HEK293 (cell line): Measurements from ENCODE around the gene MCM7.

ENCODE experiments used
- FEZF1 ChIP-seq: fragments of 450-650 bp; formaldehyde crosslinking; IDR thresholded peaks from 2 replicates; pipeline ENCODE4 v1.5.1; 2016; ENCODE audit warnings: missing biosample characterization, missing genetic modification characterization
- KLF8 ChIP-seq: fragments of 450-650 bp; formaldehyde crosslinking; IDR thresholded peaks from 2 replicates; pipeline ENCODE4 v1.5.1; 2016; ENCODE audit warnings: missing biosample characterization, missing genetic modification characterization
- KLF9 ChIP-seq: fragments of 450-650 bp; formaldehyde crosslinking; IDR thresholded peaks from 2 replicates; pipeline ENCODE4 v1.5.1; 2016; ENCODE audit warnings: missing biosample characterization, missing genetic modification characterization, low read depth
- SCRT1 ChIP-seq: fragments of 450-650 bp; formaldehyde crosslinking; IDR thresholded peaks from 2 replicates; pipeline ENCODE4 v1.5.1; 2016; ENCODE audit warnings: missing biosample characterization, missing genetic modification characterization, borderline replicate concordance
- SP7 ChIP-seq: fragments of 450-650 bp; formaldehyde crosslinking; IDR thresholded peaks from 2 replicates; pipeline ENCODE4 v1.5.1; 2016; ENCODE audit warnings: missing biosample characterization, missing genetic modification characterization
- TCF7L2 ChIP-seq: IDR thresholded peaks from 2 replicates; pipeline ENCODE4 v1.6.1; 2011; ENCODE audit warnings: low read depth, mild to moderate bottlenecking, inconsistent platforms, low read length, moderate library complexity, borderline replicate concordance
- YY1 ChIP-seq: fragments of 450-650 bp; formaldehyde crosslinking; IDR thresholded peaks from 2 replicates; pipeline ENCODE4 v1.5.1; 2018; ENCODE audit warnings: missing biosample characterization, missing genetic modification characterization
- ZBTB20 ChIP-seq: fragments of 450-650 bp; formaldehyde crosslinking; IDR thresholded peaks from 2 replicates; pipeline ENCODE4 v1.5.1; 2016; ENCODE audit warnings: missing biosample characterization, missing genetic modification characterization
- ZBTB7A ChIP-seq: fragments of 450-650 bp; formaldehyde crosslinking; IDR thresholded peaks from 2 replicates; pipeline ENCODE4 v1.5.1; 2016; ENCODE audit warnings: low read depth, missing biosample characterization, missing genetic modification characterization
- ZBTB8A ChIP-seq: fragments of 450-650 bp; formaldehyde crosslinking; IDR thresholded peaks from 2 replicates; pipeline ENCODE4 v1.5.1; 2016; ENCODE audit warnings: missing biosample characterization, missing genetic modification characterization
- ZIC2 ChIP-seq: fragments of 450-650 bp; formaldehyde crosslinking; IDR thresholded peaks from 2 replicates; pipeline ENCODE4 v1.5.1; 2016; ENCODE audit warnings: missing biosample characterization, missing genetic modification characterization
- ZNF112 ChIP-seq: fragments of 450-650 bp; formaldehyde crosslinking; IDR thresholded peaks from 2 replicates; pipeline ENCODE4 v1.5.0; 2017; ENCODE audit warnings: missing biosample characterization, missing genetic modification characterization
- ZNF155 ChIP-seq: fragments of 450-650 bp; formaldehyde crosslinking; IDR thresholded peaks from 2 replicates; pipeline ENCODE4 v1.5.1; 2016; ENCODE audit warnings: missing biosample characterization, missing genetic modification characterization
- ZNF174 ChIP-seq: fragments of 450-650 bp; formaldehyde crosslinking; IDR thresholded peaks from 2 replicates; pipeline ENCODE4 v1.5.0; 2017; ENCODE audit warnings: missing biosample characterization, mild to moderate bottlenecking, missing genetic modification characterization
- ZNF184 ChIP-seq: fragments of 450-650 bp; IDR thresholded peaks from 2 replicates; pipeline ENCODE4 v1.5.1; 2018; ENCODE audit warnings: missing biosample characterization, mild to moderate bottlenecking, missing genetic modification characterization
- ZNF214 ChIP-seq: fragments of 450-650 bp; formaldehyde crosslinking; IDR thresholded peaks from 2 replicates; pipeline ENCODE4 v1.5.1; 2017; ENCODE audit warnings: missing biosample characterization, mild to moderate bottlenecking, missing genetic modification characterization, borderline replicate concordance
- ZNF221 ChIP-seq: fragments of 450-650 bp; formaldehyde crosslinking; IDR thresholded peaks from 2 replicates; pipeline ENCODE4 v1.5.1; 2017; ENCODE audit warnings: missing biosample characterization, missing genetic modification characterization, borderline replicate concordance
- ZNF324 ChIP-seq: fragments of 450-650 bp; formaldehyde crosslinking; IDR thresholded peaks from 2 replicates; pipeline ENCODE4 v1.5.1; 2016; ENCODE audit warnings: missing biosample characterization, missing genetic modification characterization
- ZNF366 ChIP-seq: fragments of 450-650 bp; formaldehyde crosslinking; conservative IDR thresholded peaks from 2 replicates; pipeline ENCODE4 v1.5.1; 2016; ENCODE audit warnings: missing biosample characterization, missing genetic modification characterization
- ZNF37A ChIP-seq: fragments of 450-650 bp; IDR thresholded peaks from 2 replicates; pipeline ENCODE4 v1.5.1; 2018; ENCODE audit warnings: missing biosample characterization, missing genetic modification characterization
- ZNF394 ChIP-seq: fragments of 450-650 bp; formaldehyde crosslinking; IDR thresholded peaks from 2 replicates; pipeline ENCODE4 v1.5.1; 2016; ENCODE audit warnings: missing biosample characterization, missing genetic modification characterization, mild to moderate bottlenecking, moderate library complexity, borderline replicate concordance
- ZNF48 ChIP-seq: fragments of 450-650 bp; formaldehyde crosslinking; IDR thresholded peaks from 2 replicates; pipeline ENCODE4 v1.5.1; 2016; ENCODE audit warnings: missing biosample characterization, missing genetic modification characterization
- ZNF549 ChIP-seq: fragments of 450-650 bp; IDR thresholded peaks from 2 replicates; pipeline ENCODE4 v1.5.1; 2018; ENCODE audit warnings: missing biosample characterization, missing genetic modification characterization, mild to moderate bottlenecking, inconsistent platforms, moderate library complexity
- ZNF555 ChIP-seq: fragments of 450-650 bp; formaldehyde crosslinking; conservative IDR thresholded peaks from 2 replicates; pipeline ENCODE4 v1.5.1; 2017; ENCODE audit warnings: missing biosample characterization, mild to moderate bottlenecking, missing genetic modification characterization, inconsistent platforms
- ZNF585B ChIP-seq: fragments of 450-650 bp; formaldehyde crosslinking; IDR thresholded peaks from 2 replicates; pipeline ENCODE4 v1.5.1; 2016; ENCODE audit warnings: missing biosample characterization, missing genetic modification characterization
- ZNF621 ChIP-seq: fragments of 450-650 bp; formaldehyde crosslinking; IDR thresholded peaks from 2 replicates; pipeline ENCODE4 v1.5.1; 2017; ENCODE audit warnings: missing biosample characterization, missing genetic modification characterization
- ZNF626 ChIP-seq: fragments of 450-650 bp; sonication (Bioruptor Pico); formaldehyde crosslinking; IDR thresholded peaks from 2 replicates; pipeline ENCODE4 v1.5.1; 2018; ENCODE audit warnings: missing biosample characterization, missing genetic modification characterization, inconsistent platforms
- ZNF658 ChIP-seq: fragments of 450-650 bp; formaldehyde crosslinking; IDR thresholded peaks from 2 replicates; pipeline ENCODE4; 2016; ENCODE audit warnings: missing biosample characterization, missing genetic modification characterization
- ZNF660 ChIP-seq: fragments of 450-650 bp; IDR thresholded peaks from 2 replicates; pipeline ENCODE4 v1.5.1; 2018; ENCODE audit warnings: missing biosample characterization, mild to moderate bottlenecking, missing genetic modification characterization
- ZNF747 ChIP-seq: fragments of 450-650 bp; formaldehyde crosslinking; IDR thresholded peaks from 2 replicates; pipeline ENCODE4 v1.5.1; 2016; ENCODE audit warnings: missing biosample characterization, missing genetic modification characterization
- ZNF76 ChIP-seq: fragments of 450-650 bp; formaldehyde crosslinking; IDR thresholded peaks from 2 replicates; pipeline ENCODE4; 2016; ENCODE audit warnings: low read depth, missing biosample characterization, missing genetic modification characterization, borderline replicate concordance
- ZNF777 ChIP-seq: fragments of 450-650 bp; formaldehyde crosslinking; IDR thresholded peaks from 2 replicates; pipeline ENCODE4 v1.5.1; 2017; ENCODE audit warnings: missing biosample characterization, missing genetic modification characterization, borderline replicate concordance
- ZNF791 ChIP-seq: fragments of 450-650 bp; formaldehyde crosslinking; IDR thresholded peaks from 2 replicates; pipeline ENCODE4 v1.5.1; 2016; ENCODE audit warnings: missing biosample characterization, missing genetic modification characterization
- ZSCAN16 ChIP-seq: fragments of 450-650 bp; formaldehyde crosslinking; IDR thresholded peaks from 2 replicates; pipeline ENCODE4 v1.5.1; 2016; ENCODE audit warnings: missing biosample characterization, missing genetic modification characterization
- TF ChIP-seq, protein P1 (sequence below): fragments of 450-650 bp; formaldehyde crosslinking; IDR thresholded peaks from 2 replicates; pipeline ENCODE4 v1.5.1; 2016; ENCODE audit warnings: missing biosample characterization, missing genetic modification characterization
- TF ChIP-seq, protein P2 (sequence below): fragments of 450-650 bp; formaldehyde crosslinking; IDR thresholded peaks from 2 replicates; pipeline ENCODE4 v1.5.1; 2016; ENCODE audit warnings: missing biosample characterization, missing genetic modification characterization
- TF ChIP-seq, protein P3 (sequence below): fragments of 450-650 bp; formaldehyde crosslinking; IDR thresholded peaks from 2 replicates; pipeline ENCODE4 v1.5.1; 2017; ENCODE audit warnings: missing biosample characterization, missing genetic modification characterization

The MCM7 gene

DNA sequence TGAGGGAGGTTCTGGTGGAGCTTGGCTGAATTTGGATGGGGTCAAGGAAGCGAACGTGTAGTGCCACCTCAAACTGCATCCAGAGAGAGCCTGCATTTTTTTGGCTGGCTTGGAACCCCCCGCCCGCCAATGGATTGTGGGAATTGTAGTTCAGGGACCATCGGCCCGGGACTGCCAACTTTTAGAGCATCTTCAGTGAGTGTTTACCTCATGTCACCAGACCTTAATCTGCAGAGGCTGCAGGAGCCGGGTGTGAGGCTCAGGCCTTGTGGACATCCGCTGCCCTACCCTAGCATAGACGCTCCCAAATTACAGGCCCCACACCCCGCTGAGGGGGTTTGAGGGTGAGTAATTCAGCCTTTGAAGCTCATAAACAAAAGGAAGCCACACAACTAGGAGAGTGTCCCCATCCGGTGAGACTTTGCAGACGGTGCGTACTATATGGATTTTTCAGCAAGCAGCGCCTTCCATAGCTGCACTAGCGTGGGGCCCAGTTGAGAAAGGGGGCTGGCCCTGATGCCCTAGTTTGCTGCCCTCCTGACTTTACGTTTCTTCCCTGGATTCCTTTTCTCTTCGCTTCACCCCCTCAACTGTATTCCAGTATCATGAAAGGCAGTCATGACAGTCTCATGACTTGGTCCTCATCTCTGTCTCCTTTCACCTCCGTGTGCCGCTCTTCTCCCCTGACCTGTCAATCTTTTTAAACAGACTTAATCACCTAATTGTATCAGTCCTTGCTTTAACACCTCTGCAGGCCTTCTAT, 19.0 kb upstream of the MCM7 start (continued):
- TF ChIP-seq, protein P1, sequence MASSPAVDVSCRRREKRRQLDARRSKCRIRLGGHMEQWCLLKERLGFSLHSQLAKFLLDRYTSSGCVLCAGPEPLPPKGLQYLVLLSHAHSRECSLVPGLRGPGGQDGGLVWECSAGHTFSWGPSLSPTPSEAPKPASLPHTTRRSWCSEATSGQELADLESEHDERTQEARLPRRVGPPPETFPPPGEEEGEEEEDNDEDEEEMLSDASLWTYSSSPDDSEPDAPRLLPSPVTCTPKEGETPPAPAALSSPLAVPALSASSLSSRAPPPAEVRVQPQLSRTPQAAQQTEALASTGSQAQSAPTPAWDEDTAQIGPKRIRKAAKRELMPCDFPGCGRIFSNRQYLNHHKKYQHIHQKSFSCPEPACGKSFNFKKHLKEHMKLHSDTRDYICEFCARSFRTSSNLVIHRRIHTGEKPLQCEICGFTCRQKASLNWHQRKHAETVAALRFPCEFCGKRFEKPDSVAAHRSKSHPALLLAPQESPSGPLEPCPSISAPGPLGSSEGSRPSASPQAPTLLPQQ (tag by site-specific recombination): peak; percentile 47
- TF ChIP-seq ZNF660 (tag by site-specific recombination) (peak; percentile 45; the same call in 1 of the 2 replicates), KLF9 (peak; percentile 64), ZNF174 (tag by site-specific recombination) (no peak), KLF8 (peak; percentile 75), ZNF394 (tag by site-specific recombination) (0 out of 2 replicates have a peak, but pooled peaks have one; percentile 52), ZNF585B (tag by site-specific recombination) (no peak), ZNF747 (tag by site-specific recombination) (no peak), ZSCAN16 (tag by site-specific recombination) (no peak), ZNF791 (tag by site-specific recombination) (no peak), FEZF1 (tag by site-specific recombination) (no peak), ZNF324 (tag by site-specific recombination) (0 out of 2 replicates have a peak, but pooled peaks have one; percentile 16), TCF7L2 (0 out of 2 replicates have a peak, but pooled peaks have one; percentile 27), ZNF777 (0 out of 2 replicates have a peak, but pooled peaks have one; percentile 34), ZNF37A (tag by site-specific recombination) (no peak), ZNF549 (tag by site-specific recombination) (no peak), ZBTB8A (tag by site-specific recombination) (no peak; the same call in 1 of the 2 replicates), ZNF621 (tag by site-specific recombination) (no peak), ZNF221 (tag by site-specific recombination) (no peak), ZBTB7A (no peak), ZNF155 (tag by site-specific recombination) (no peak), ZNF658 (tag by site-specific recombination) (no peak), ZNF184 (tag by site-specific recombination) (no peak), YY1 (tag by site-specific recombination) (no peak), SP7 (tag by site-specific recombination) (peak; percentile 41), ZNF76 (peak; percentile 92), ZBTB20 (peak; percentile 94), SCRT1 (no peak), ZNF366 (tag by site-specific recombination) (peak; percentile 65), ZNF214 (tag by site-specific recombination) (no peak), ZIC2 (tag by site-specific recombination) (no peak), ZNF48 (tag by site-specific recombination) (no peak), ZNF555 (tag by site-specific recombination) (no peak), ZNF112 (no peak), ZNF626 (tag by site-specific recombination) (no peak)
- TF ChIP-seq, protein P2, sequence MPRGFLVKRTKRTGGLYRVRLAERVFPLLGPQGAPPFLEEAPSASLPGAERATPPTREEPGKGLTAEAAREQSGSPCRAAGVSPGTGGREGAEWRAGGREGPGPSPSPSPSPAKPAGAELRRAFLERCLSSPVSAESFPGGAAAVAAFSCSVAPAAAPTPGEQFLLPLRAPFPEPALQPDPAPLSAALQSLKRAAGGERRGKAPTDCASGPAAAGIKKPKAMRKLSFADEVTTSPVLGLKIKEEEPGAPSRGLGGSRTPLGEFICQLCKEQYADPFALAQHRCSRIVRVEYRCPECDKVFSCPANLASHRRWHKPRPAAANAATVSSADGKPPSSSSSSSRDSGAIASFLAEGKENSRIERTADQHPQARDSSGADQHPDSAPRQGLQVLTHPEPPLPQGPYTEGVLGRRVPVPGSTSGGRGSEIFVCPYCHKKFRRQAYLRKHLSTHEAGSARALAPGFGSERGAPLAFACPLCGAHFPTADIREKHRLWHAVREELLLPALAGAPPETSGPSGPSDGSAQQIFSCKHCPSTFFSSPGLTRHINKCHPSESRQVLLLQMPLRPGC (tag by site-specific recombination): peak; percentile 70; the same call in 1 of the 2 replicates
- TF ChIP-seq, protein P3, sequence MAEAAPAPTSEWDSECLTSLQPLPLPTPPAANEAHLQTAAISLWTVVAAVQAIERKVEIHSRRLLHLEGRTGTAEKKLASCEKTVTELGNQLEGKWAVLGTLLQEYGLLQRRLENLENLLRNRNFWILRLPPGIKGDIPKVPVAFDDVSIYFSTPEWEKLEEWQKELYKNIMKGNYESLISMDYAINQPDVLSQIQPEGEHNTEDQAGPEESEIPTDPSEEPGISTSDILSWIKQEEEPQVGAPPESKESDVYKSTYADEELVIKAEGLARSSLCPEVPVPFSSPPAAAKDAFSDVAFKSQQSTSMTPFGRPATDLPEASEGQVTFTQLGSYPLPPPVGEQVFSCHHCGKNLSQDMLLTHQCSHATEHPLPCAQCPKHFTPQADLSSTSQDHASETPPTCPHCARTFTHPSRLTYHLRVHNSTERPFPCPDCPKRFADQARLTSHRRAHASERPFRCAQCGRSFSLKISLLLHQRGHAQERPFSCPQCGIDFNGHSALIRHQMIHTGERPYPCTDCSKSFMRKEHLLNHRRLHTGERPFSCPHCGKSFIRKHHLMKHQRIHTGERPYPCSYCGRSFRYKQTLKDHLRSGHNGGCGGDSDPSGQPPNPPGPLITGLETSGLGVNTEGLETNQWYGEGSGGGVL: peak; percentile 73
